Erythroblast (primary cell): ENCODE measurements around the gene SH3BGRL3.

Experiments
- GATA1 ChIP-seq: IDR thresholded peaks from 2 replicates; pipeline ENCODE4 v1.6.1; 2011; ENCODE audit warnings: low read depth, mild to moderate bottlenecking, control low read depth, low read length, moderate library complexity
- POLR2A ChIP-seq: IDR thresholded peaks from 2 replicates; pipeline ENCODE4 v1.6.1; 2011; ENCODE audit warnings: mild to moderate bottlenecking, low read length

DNA sequence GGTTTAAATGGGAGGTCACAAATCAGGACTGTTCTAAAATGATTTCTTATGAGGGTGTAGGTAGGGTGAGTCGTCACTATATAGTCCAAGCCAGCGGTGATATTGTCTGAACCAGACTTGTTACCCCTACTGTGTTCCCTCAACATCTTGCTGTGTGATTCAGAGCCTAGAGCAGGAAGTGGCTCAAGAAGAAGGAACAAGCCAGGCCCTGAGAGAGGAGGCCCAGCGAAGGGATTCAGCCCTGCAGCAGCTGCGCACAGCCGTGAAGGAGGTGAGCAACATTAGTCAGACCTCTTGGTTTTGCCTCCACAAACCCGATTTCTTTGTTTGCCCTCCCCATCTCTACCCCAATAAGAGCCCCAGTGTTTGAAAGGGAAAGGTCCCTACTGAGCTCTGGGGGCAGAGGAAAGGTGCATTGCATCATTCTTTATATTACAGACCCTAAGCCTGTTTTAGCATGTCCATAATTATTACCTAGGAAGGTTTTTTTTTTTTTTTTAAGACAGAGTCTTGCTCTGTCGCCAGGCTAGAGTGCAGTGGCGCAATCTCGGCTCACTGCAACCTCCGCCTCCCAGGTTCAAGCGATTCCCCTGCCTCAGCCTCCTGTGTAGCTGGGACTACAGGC, 5.0 kb upstream of the SH3BGRL3 start:
- TF ChIP-seq POLR2A, result no peak
- no peak for TF ChIP-seq GATA1
